ENCODE measurements around the gene AKAP8. TPM values are rescaled to one million over a fixed set of nuclear protein-coding genes. Genes with fewer than 3 reads are reported as not detected.

Gene AKAP8
- total RNA-seq, 2 experiments from 2014 or later, result 22.2 to 52.3 TPM

DNA sequence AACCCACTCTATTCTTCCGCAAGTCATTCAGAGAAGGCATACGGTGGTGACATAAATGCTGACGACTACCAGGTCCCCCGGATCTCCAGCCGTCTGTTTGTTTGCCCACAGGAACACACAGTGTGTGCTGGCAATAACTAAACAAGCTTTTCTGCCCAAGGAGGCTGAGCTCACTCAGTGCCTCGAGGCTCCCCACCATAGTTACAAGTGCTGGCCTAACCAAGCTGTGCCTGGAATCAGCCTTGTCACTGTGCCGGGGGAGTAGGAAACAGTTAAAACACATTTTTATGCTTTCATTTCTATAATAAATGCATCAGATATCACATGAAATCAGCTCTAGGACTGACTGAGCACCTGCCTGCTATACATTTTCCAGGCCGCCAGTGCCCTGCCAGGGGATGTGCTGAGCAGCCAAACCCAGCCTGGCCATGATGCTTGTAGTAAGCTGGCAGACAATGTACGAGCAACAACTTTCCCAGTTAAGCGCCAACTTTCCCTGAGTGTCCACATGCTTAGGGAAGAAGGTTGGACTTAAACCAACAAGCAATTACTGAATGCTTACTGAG lies 75.4 kb downstream of the AKAP8 start:
- Histone ChIP-seq H3K36me3 (ENCODE audit: insufficient read depth, low read length) (peaks cover 1% of the 10 kb centered on the region; the same call in 1 of the 2 replicates), H3K4me3 (ENCODE audit: low read depth, low read length, poor library complexity, severe bottlenecking) (no peak overlapping the region), H3K79me2 (ENCODE audit: insufficient read depth, low read depth, low read length) (peaks cover 99% of the 10 kb centered on the region), H3K4me1 (ENCODE audit: insufficient read depth, low read length, poor library complexity, severe bottlenecking) (peaks cover 73% of the 10 kb centered on the region), H2AFZ (ENCODE audit: low read length) (no peak overlapping the region), H4K20me1 (ENCODE audit: insufficient read depth, low read length) (peaks cover 61% of the 10 kb centered on the region), H3K27ac (ENCODE audit: low read depth, low read length, poor library complexity, severe bottlenecking) (peak overlapping the region; percentile 27), H3K9me2 (ENCODE audit: insufficient read depth, low read length) (no peaks in the 10 kb centered on the region), H3K4me2 (ENCODE audit: low read length) (peak overlapping the region; percentile 43; the same call in 1 of the 2 replicates), H3K9me3 (ENCODE audit: low read length) (no peaks in the 10 kb centered on the region)
- no peak for TF ChIP-seq EZH2phosphoT487 (IDR thresholded peaks at IDR 0.05; ENCODE audit: borderline replicate concordance, low read depth, low read length)
- TF ChIP-seq, protein P1, sequence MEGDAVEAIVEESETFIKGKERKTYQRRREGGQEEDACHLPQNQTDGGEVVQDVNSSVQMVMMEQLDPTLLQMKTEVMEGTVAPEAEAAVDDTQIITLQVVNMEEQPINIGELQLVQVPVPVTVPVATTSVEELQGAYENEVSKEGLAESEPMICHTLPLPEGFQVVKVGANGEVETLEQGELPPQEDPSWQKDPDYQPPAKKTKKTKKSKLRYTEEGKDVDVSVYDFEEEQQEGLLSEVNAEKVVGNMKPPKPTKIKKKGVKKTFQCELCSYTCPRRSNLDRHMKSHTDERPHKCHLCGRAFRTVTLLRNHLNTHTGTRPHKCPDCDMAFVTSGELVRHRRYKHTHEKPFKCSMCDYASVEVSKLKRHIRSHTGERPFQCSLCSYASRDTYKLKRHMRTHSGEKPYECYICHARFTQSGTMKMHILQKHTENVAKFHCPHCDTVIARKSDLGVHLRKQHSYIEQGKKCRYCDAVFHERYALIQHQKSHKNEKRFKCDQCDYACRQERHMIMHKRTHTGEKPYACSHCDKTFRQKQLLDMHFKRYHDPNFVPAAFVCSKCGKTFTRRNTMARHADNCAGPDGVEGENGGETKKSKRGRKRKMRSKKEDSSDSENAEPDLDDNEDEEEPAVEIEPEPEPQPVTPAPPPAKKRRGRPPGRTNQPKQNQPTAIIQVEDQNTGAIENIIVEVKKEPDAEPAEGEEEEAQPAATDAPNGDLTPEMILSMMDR (conservative IDR thresholded peaks at IDR 0.05; ENCODE audit: low read length), result no peak
- no peak for DNase-seq (ENCODE audit: low spot score)
- intact Hi-C loops (cut with micrococcal nuclease; ENCODE audit: unreplicated experiment), result no loop called here
- ChIA-PET POLR2A (interaction anchor here (0.6 to 2.5 kb wide), 5 partner anchors 11 to 1553 kb away, joined by 3 to 9 read pairs (median 3); no protein-coding TSS in a partner anchor), CTCF (ENCODE audit: unreplicated experiment) (no interaction called here)
- BruUV-seq (replicated peaks), result no TSS peak

Small RNA genes lying within 50 kb of the gene (small RNA-seq; reads per million reads assigned to genes)
- gene AC005776.1, result not detected

Other genes starting within 250 kb of the AKAP8 start
- gene NOTCH3, start 178.8 kb downstream of the AKAP8 start, total RNA-seq (2014; rRNA removed; shearing (Covaris generic)), result not detected in 2 replicates
- gene NOTCH3, start 178.8 kb downstream of the AKAP8 start, total RNA-seq (2022), result 0.25 and 0.28 TPM in 2 replicates
- gene EPHX3, start 147.3 kb downstream of the AKAP8 start, total RNA-seq (2014; rRNA removed; shearing (Covaris generic)), result 0.08 and 0.25 TPM in 2 replicates
- 0.67 and 0.74 TPM in 2 replicates for gene EPHX3, start 147.3 kb downstream of the AKAP8 start, total RNA-seq (2022)
- 22.6 and 33.6 TPM in 2 replicates for gene BRD4, start 47.2 kb downstream of the AKAP8 start, total RNA-seq (2014; rRNA removed; shearing (Covaris generic))
- gene BRD4, start 47.2 kb downstream of the AKAP8 start, total RNA-seq (2022), result 143 and 157 TPM in 2 replicates
- gene AKAP8L, start 39.2 kb upstream of the AKAP8 start, total RNA-seq (2014; rRNA removed; shearing (Covaris generic)), result 119 and 122 TPM in 2 replicates
- gene AKAP8L, start 39.2 kb upstream of the AKAP8 start, total RNA-seq (2022), result 124 and 143 TPM in 2 replicates
- 13.5 and 16.4 TPM in 2 replicates for gene WIZ, start 70.2 kb upstream of the AKAP8 start, total RNA-seq (2014; rRNA removed; shearing (Covaris generic))
- gene WIZ, start 70.2 kb upstream of the AKAP8 start, total RNA-seq (2022), result 35.9 and 38.3 TPM in 2 replicates
- gene RASAL3, start 84.8 kb upstream of the AKAP8 start, total RNA-seq (2014; rRNA removed; shearing (Covaris generic)), result 28.3 and 29.3 TPM in 2 replicates
- 52.0 and 53.3 TPM in 2 replicates for gene RASAL3, start 84.8 kb upstream of the AKAP8 start, total RNA-seq (2022)
- not detected in 2 replicates for gene PGLYRP2, start 99.7 kb upstream of the AKAP8 start, total RNA-seq (2014; rRNA removed; shearing (Covaris generic))
- gene PGLYRP2, start 99.7 kb upstream of the AKAP8 start, total RNA-seq (2022), result not detected in 2 replicates
- not detected in 2 replicates for gene CYP4F22, start 128.7 kb upstream of the AKAP8 start, total RNA-seq (2014; rRNA removed; shearing (Covaris generic))
- gene CYP4F22, start 128.7 kb upstream of the AKAP8 start, total RNA-seq (2022), result not detected in 2 replicates
- not detected in 2 replicates for gene CYP4F8, start 235.4 kb upstream of the AKAP8 start, total RNA-seq (2014; rRNA removed; shearing (Covaris generic))
- gene CYP4F8, start 235.4 kb upstream of the AKAP8 start, total RNA-seq (2022), result not detected in 2 replicates

Measured in OCI-LY7 (cell line).